Measurements from ENCODE around the gene AADACL4.
"Not testable (repeated sequence)": the region's sequence is repeated elsewhere in the genome, so short reads cannot be mapped to it uniquely, and the experiment has no call there.

AADACL4 gene

GRCh38 chr1:12712076-12712475 is 68.2 kb downstream of the AADACL4 start:
- DNase-seq (ENCODE audit: low read depth), result no peak

GRCh38 chr1:12712929-12713328 is 69.0 kb downstream of the AADACL4 start:
- no peak for DNase-seq (ENCODE audit: low read depth)

- not testable (repeated sequence) for DNase-seq (ENCODE audit: low read depth)
These were observed 69.8 kb downstream of the AADACL4 start for GRCh38 chr1:12713651-12714050.

DNA sequence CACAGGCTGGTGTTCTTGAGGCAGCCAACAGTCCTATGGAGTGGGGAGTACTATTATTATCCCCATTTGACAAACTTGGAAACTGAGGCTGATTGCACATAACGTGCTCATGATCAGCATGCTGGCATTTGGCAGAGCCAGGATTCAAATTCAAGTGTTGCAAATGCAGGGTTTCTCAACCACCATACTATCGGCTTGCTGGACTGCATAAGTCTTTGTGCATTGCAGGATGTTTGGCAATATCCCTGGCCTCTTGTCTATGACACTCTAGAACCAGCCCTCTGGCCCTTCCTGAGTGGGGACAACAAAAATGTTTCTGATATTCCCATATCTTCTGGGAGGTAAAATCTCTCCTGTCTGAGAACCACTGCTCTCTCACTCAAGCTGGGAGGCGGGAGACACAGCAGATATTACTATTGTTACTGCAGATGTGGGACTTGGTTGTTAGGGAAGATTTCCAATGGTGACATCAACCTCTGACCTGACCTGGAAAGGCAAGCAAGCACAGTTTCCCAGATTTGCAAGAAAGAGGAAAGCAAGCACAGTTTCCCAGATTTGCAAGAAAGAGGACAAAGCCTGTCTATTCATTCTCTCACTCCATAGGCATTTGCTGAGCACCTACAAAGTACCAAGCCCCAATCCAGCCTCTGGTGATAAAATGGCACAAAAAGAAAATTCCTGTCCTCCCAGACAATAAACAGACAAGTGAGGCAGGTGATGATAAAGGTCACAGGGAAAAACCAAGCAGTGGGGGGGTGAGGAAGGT is 71.0 kb downstream of the AADACL4 start:
- DNase-seq (ENCODE audit: low read depth), result no peak

DNA sequence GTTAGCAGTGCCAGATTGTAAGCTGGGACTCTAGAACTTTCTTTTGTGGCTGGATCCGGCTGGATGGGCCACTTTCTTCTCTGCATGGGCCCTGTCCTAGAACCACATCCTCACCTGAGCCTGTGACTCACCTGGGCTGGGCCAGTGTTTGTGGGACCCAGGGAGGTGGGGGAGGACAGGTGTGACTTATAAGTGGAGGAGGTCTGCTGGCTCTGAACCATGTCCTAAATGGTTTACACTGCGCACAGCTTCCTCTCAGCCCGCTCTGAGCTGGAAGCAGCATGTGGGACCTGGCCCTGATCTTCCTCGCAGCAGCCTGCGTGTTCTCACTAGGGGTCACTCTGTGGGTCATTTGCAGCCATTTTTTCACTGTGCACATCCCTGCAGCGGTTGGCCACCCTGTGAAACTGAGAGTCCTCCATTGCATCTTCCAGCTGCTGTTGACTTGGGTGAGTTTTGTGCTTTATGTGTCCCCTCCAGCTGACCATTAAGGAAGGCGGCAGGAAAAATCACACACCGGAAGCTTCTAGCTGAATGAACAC is 72.1 kb downstream of the AADACL4 start, which contains the start of gene AADACL3:
Gene AADACL3, plus strand, starts transcription at position 215 of the 542 bp plus-strand sequence. Its CDS starts 67 bp downstream, at position 282.
- DNase-seq (ENCODE audit: low read depth), result no peak

Data from stromal cell of bone marrow (primary cell).